ENCODE measurements around the gene PPP2R3A.

DNA sequence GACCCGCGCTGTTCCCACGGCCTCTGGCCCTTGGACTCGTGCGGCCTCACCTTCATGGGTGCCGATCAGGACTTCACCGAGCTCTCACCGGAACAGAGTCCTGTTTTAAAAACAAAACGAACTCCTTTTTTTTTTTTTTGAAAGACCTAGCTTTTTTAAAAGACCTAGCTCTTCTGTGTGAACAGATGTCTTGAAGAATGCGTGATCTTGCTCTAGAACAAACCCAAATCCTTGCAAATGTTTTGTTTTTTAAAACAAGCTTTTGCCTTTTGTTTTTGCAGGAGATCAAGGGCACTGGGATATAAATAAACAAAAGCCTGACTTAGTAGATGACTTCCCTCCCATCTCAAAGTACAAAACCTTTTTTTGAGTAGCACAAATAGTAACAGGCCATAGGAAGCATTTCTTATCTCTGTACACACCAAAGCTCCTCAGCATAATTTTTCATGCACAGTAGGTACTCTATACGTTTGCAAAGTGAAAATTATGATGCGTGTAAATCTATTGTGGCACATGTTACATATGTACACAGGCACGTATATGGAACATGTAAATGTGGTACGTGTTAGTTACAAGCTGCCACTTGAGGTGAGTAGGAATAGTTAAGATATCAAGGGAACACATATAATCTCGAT is 231.7 kb downstream of the PPP2R3A start:
- TF ChIP-seq, protein P1, sequence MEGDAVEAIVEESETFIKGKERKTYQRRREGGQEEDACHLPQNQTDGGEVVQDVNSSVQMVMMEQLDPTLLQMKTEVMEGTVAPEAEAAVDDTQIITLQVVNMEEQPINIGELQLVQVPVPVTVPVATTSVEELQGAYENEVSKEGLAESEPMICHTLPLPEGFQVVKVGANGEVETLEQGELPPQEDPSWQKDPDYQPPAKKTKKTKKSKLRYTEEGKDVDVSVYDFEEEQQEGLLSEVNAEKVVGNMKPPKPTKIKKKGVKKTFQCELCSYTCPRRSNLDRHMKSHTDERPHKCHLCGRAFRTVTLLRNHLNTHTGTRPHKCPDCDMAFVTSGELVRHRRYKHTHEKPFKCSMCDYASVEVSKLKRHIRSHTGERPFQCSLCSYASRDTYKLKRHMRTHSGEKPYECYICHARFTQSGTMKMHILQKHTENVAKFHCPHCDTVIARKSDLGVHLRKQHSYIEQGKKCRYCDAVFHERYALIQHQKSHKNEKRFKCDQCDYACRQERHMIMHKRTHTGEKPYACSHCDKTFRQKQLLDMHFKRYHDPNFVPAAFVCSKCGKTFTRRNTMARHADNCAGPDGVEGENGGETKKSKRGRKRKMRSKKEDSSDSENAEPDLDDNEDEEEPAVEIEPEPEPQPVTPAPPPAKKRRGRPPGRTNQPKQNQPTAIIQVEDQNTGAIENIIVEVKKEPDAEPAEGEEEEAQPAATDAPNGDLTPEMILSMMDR (IDR thresholded peaks at IDR 0.05; ENCODE audit: low read length) = no peak
- TF ChIP-seq EZH2 (optimal IDR thresholded peaks at IDR 0.05; ENCODE audit: low read depth, low read length) = no peak
